Stimulated activated CD4-positive, alpha-beta T cell treated with anti-CD3 and anti-CD28 coated beads, TNF-alpha, amount 100 ng/mL, for 24 hours (primary cell): ENCODE measurements around the gene GP2.

Experiments used
- DNase-seq, 3 experiments: peaks; one replicate each; pipeline ENCODE4 v3.0.0-alpha.2; 2020; ENCODE audit warnings: low read depth in 3 of 3

The GP2 gene

DNA sequence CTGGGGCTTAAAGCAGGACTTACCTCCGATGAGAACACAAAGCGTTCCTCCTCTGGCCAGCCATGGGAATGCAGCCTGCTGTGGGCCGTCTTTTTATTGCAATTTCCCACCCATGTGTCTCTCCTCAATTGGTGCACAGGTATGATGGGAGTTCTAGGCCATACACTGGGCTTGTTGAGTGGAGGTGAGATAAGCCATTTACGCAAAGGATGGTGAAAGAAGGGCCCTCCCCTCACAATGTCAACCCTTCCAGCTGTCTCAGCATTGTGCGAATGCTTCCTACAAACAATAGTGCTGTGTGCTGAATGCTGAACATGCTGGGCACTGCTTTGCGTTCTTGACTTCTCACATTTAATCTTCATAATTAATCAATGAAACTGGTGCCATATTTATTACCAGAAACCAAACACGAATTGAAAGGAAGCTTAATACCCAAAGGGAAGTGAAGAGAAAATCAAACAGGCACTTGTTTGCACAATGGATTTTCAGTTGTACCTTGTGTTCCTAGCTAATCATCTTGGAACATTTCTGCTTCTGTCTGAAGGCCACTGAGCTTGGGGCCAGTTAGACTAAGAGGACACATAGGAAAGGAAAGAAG lies at the start of gene GP2:
Gene GP2 (minus strand): TSS at position 70 of the 598 bp plus-strand sequence. CDS start 1,082 bp downstream, outside the sequence.
- no peak for DNase-seq

DNA sequence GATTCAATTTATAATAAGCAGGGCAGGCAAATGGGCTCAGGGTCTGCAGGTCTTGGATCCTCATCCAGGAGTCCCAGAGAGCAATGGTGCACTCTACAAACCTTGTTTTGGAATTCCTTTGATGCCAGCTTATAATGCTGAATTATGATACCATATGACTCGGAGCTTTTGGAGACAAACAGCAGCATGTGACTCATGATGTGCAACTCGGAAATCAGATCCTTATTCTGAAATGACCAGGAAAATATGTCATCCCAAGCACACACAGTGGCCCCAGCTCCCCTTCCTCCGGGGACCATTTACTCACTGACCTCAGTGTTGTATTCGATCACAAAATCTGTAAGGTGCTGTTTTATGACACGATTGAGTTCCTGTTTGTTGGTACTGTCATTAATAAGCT lies 45.4 kb upstream of the GP2 start:
- DNase-seq = no peak

DNA sequence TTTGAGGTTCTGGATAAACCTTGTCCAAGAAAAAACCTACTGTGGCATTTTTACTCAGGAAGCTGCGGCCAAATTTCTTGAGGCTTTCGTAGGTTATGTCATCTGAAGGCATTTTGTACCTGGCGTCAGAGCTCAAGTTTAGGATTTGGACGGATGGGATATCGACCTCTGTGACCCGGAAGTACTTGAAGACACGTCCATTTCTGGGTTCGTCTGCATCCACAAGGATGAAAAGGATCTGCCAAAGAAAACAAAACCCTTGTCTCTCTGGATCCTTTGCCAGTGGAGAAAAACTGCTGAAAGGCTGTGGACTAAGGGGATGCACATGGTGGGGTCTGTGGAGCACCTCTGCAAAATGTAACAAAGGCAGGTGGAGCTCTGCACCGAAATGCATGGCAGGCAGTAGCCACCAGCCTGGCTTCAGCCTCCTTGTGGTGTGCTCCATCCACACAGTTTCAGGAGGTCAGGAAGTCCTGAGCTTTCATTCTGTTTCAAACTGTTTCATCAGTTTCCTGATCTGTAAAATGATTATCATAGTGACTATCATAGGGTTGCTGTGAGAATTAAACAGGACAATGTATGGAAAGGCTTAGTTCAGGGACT lies 42.2 kb upstream of the GP2 start:
- DNase-seq = no peak

DNA sequence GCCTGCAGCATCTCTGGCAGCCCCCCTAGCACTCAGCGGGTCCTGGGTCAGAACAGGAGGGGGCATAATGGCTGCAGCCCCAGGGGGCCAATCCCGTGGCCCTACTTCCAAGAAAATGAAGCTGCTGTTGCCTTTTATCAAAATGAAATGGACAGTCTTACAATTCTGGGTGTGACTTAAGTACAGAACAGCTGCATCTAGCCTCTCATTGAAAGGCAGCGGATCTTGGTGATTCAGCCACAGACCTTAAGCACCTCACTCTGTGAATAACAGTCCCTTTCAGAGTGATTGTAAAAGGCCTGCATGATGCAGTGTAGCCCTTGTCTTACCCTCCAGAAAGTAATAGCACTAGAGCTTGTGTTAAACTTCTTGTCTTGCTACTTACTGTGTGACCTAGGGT lies 36.7 kb upstream of the GP2 start:
- DNase-seq = no peak

DNA sequence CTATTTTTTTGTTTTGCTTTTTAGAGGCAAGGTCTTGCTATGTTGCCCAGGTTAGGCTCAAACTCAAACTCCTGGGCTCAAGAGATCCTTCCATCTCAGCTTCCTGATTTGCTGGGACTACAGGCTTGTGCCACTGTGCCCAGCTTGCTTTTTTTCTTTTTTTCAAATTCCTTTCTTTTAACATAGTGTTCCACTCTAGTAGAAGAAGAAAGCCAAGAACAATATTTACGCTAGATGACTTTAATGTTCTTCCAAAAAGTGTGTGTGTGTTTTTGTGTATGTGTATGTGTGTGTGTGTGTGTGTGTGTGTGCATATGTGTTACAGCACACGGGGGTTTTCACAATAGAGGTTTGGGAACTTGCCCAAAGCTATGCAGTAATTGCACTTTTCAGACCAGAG lies 35.9 kb upstream of the GP2 start:
- no peak for DNase-seq

DNA sequence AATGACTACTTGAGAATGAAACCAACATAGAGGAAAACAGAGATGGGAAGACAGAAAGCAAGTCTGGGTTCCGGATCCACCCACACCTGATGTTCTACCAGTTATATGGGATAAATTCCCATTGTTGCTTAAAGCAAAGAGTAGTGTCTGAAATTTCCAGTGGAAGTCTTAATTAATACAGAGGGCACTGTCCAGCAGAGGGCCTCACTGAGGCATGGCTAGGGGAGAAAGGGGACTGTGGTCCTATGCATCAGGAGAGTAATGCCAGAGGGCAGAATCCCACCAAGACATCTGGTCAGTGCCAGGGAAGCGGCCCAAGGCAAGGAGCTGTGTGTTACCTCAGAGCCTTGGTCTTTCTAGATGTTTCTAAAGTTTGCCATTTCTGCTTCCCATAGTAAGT lies 32.7 kb upstream of the GP2 start:
- DNase-seq = no peak

DNA sequence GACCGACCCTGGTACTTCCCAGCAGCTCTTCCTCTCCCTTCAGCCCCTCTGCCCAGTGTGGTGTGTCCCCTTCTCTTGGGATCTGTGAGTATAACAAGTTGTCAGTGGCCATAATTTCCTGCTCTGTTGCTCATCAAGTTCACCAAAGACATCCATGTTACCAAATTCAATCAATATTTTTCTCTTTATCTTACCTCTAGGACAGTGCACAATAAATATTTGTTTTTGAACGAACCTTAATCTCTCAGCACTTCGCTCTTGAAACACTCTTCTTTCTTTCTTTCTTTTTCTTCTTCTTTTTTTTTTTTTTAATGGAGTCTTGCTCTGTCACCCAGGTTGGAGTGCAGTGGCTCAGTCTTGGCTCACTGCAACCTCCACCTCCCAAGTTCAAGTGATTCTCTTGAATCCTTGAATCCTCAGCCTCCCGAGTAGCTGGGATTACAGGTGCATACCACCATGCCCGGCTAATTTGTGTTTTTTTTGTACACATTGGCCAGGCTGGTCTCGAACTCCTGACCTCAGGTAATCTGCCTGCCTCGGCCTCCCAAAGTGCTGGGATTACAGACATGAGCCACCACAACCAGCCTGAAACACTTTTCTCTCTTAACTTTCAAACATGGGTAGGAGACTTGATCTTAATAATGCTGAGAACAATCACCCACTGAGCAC lies 27.9 kb upstream of the GP2 start:
- DNase-seq = no peak

DNA sequence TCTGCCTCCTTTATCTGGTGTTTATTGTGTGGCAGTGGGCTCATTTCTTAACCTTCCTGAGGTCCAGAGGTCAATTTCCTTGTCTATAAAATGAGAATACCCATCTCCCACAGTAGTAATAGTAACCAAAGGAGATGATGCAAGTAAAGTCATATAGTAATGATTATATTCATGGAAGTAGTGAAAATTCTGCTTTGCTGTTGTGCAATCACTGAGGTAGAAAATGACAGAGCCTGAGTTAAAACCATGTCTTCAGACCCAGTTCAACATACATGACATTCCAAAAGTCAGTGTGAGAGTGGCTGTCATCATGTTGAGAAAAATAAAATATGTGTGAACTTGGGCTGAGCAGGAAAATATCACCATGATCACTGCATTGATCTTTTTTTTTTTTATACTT lies 26.1 kb upstream of the GP2 start:
- no peak for DNase-seq

DNA sequence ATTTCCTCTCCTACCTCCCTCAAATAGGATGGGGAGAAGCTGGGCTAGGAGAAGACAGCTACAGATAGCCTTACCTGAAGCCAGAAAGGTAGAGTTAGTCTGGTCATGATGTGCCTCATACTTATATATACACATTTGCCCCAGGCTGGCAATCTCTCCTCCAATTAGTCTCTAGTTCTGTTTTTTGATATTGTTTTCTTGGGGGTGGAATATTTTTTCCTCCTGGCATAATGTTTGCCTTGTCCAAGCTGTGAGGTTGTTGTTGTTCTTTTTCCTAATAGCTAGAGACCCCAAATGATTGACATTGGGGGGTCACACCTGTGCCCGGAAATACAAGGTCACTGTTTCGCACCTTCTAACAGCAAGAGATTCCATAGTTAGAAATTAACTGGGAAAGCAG lies 25.3 kb upstream of the GP2 start, which contains the start of gene UMOD:
Gene UMOD (minus strand): TSS at position 101 of the 400 bp plus-strand sequence. CDS start 1,978 bp downstream, outside the sequence.
- no peak for DNase-seq

DNA sequence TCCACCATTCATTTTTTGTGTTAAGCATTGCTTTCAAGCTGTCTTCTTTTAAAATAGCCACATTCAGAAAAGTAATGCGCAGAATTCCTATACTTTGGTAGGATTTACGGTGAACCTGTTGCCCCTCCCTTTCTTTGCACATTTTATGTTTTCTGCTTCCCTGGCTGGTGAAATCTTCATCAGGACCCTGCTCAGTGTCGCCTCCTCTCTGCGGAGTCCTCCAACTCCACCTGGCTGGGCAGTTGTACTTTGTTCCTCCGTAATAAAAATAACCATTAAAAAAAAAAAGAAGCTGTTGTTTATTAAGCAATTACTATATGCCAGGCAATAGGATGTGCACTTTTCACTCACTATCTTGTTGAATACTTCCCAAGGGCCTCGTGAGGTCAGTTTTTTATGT lies 22.3 kb upstream of the GP2 start:
- DNase-seq = no peak

DNA sequence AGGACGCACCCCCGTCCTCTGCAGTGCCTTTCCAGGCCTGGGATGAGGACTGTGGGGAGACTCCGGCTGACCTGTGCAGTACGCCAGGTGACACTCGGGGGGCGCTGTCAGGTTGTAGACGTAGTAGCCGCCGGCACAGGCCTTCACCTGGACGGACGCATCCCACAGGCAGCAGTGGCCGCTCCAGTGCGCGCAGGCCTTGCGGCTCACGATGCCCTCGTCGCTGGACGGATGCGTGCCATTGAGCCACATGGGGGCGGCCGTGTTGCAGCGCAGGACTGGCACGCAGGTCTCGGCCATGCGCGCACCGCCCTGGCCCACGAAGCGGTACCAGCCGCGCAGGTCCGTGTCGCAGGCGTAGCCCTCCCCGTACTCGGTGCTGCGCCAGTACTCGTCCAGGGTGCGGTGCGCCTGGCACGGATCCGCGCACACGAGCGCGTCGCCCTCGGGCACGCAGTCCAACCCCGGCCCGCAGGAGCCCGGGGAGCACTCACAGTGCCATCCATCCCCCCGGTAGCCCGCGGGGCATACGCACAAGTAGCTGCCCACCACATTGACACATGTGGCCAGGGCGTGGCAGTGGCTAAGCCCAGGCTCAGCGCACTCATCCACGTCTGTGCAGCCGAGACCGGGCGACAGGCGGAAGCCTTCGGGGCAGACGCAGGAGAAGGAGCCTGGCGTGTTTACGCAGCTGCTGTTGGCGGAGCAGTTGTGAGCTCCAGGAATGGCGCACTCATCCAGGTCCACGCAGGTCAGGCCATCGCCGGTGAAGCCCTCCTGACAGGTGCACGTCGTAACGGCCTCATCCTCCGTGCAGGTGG lies 21.3 kb upstream of the GP2 start:
- DNase-seq = no peak

DNA sequence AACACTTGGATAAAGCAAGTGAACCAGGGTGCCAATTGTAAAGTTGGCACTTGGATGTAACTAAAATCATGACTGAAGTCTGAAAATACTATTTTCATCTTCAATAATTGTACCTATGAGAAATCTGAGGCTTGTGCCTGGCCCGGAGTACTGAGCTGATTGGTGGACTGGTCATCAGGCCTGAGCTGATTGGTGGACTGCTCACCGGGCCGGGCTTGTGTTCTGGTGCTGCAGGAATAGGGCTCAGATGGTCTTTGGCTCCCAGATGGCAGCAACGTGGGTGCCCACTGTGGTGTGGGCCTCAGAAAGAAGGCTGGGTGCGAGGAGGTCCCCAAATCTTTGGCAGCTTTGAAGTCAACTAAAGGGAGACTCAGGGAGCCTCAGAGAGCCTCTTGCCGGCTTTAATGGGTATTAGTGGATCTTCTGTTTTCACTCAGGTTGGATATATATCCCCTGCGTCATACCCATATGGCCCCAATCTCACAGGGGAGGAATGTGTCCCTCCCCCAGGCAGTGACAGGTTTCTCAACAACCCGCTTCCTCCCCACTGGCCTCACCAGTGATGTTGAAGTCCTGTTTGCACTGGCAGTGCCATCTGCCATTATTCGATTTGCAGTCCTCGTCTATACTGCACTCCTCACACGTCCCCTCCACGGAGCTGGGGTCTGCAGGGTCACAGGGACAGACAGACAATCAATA lies 20.5 kb upstream of the GP2 start:
- no peak for DNase-seq

DNA sequence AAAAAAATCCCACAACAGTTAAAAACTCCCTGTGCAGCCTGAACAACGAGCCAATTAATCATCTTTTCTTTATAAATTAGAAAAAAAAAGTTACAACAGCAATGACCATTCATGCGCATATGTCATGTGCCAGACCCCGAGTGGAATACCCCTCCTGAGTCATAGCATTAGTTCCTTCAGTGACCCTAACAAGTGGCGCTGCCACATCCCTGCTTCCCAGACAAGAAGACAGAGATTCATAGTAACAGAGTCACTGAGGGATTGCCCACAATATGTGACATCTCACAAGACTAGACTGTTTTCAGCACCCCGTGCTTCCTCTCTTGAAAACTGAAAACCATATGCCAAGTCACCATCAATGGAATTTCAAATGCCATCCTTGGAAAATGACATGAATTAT lies 17.3 kb upstream of the GP2 start:
- DNase-seq = no peak

DNA sequence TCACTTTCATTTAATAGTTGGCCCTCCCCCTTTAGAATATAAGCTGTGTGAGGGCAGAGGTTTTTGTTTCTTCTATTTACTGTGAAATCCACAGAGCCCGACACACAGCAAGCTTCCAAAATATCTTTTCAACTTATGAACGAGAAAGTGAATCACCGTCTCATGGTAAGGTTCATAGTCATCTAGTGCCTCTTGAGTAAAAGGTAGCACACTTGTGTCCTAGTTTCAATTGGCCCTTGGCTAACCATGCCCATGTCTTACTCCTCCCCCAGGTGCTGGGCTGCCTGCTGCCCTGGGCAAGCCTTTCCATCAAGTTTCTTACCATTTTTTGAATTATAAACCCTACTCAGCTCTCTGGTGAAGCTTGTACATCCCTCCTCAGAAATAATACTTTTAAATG lies 12.4 kb upstream of the GP2 start:
- DNase-seq = no peak

DNA sequence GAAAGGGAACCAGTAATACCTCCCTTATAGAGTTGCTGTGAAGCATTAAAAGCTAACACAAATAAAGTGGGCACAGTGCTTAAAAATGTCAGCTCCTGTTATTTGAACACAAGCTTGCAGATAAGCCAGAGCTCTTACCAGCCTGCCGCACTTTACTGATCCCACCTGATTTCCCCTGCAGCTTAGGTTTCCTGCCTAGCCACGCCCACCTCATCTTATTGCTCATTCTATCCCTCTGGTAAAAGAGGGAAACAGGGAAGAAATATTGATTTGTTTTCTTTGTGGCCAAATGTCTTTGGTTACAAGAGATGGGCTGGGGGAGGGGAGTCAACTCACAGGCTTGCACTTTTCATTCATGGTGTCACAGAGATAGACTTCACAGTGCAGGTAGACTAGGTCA lies 9.6 kb upstream of the GP2 start:
- DNase-seq = no peak

DNA sequence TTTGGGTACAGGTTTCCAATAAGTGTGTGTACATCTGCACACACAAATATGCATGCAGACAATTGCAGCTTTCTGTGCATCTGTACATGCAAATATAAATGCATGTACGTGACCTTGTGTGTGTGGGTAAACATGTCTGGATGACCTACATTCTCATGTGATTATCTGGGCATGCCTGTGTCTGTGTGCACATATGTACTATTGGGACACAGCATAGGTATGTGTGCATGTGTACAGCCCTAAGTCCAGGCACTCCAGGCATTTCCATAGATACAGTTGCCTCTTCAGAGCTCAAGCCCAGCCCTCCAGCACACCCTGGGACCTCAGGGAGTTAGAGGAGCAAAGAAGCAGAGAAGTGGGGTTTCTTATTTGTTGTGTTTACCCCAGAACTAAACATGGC lies 7.1 kb upstream of the GP2 start:
- DNase-seq = no peak

DNA sequence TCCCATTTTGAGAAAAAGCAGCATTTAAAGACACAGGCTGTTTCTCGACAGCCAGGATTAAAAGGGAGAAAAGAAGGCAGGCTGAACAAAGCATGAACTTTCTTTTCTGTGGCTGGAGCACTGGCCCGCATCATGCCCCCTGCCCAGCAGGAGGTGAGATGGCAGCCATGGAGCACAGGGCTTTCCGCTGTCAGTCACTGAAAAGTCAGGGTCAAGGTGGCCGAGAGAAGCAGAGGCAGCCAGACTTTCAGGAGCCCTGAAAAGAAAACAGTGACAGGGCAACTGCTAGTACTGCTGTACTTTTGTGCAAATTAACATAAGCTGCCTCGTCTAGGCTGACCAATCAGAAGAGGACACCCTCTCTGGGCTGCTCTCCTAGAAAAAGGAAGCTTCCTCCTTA lies 5.8 kb upstream of the GP2 start:
- DNase-seq = no peak

DNA sequence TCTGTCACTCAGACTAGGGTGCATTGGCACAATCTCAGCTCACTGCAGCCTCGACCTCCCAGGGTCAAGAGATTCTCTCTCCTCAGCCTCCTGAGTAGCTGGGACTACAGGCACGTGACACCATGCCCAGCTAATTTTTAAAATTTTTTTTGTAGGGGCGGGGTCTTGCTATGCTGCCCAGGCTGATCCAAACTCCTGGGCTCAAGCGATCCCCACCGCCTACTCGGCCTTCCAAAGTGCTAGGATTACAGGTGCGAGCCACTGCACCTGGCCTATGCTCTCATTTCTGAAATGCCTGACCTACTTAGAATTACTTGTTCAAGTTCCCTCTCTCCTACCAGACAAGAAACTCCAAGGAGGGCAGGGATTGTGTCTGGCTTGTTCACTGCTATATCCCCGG lies 5.1 kb upstream of the GP2 start:
- no peak for DNase-seq

DNA sequence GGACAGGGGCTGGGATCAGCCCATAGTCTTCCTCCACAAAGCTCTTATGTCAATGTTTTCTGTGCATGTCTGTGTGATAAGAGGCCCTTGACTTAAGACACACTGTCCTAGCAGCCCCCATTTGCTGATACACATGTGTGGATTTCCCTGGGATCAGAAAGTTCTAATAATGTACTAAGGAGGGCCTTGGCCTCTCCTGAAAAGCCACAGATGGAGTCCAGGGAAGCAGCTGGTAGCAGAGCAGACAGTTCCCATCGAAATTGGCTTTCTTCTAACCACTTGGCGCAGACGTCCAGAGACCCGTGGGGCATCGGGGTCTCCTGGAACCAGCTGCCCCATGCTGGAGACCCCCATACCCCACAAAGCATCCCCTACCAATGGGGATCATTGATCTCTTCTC lies 4.3 kb upstream of the GP2 start:
- no peak for DNase-seq

DNA sequence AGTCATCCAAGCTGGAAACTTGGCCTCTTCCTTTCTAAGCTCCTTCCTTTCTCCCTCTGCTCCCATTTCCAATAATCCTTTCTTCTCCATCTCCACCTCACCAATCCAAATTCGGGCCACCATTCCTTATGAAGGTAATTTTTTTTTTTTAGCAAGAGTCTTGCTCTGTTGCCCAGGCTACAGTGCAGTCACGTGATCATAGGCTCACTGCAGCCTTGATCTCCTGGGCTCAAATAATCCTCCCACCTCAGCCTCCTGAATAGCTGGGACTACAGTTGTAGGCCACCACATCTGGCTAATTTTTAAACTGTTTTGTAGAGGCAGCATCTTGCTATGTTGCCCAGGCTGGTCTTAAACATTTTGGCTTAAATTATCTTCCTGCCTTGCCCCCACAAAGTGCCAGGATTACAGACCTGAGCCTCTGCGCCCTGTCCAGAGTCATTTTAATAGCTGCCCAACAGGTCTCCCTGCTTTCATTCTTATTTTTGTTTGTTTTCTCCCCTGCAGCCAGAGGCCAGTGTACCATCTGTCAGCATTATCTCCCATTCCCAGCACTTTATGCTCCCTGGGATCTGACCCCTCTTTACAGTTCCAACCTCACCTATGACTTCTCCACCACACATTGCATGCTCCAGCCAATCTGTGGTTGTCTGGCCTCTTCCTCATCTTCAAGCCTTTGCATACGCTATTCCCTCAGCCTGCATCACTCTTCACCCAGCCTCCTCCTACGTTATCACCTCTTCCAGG lies 2.3 kb upstream of the GP2 start:
- no peak for DNase-seq

DNA sequence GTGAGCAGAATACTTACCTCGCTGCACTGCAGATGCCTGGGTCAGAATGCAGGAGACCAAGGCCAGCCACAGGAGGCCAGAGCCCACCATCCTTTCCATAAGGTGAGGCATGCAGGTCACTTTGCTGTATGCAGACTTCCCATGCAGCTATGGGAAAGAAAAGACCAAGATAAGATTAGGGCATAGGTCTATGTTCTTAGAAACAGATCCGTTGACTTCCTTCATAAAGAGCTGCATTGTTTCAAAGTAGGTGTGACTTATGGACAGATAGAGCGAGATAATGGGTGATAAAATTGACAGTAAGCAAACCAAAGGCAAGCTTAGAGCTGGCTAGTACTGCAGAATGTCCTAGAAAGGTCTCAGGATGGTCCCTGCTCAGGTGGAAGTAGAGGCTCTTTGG lies 992 bp downstream of the GP2 start:
- DNase-seq = no peak
